ENCODE data around the gene KRT15. TPM values are rescaled to one million over a fixed set of nuclear protein-coding genes. Genes with fewer than 3 reads are reported as not detected.

The KRT15 gene
- total and polyA plus RNA-seq, 2 of the 4 experiments (the other 2 are of a cell fraction) = 2.9 to 5.3 TPM

- no peak for TF ChIP-seq ELK1 (IDR thresholded peaks at IDR 0.05; ENCODE audit: borderline replicate concordance, low read depth, low read length)
Observed at GRCh38 chr17:41505007-41505808, 13.5 kb downstream of the KRT15 start, which contains the start of gene KRT13 (continued).
